Measurements from ENCODE around the gene FAM9C. TPM values are rescaled to one million over a fixed set of nuclear protein-coding genes. Genes with fewer than 3 reads are reported as not detected.
A peak's percentile ranks its signal among the peaks of the same experiment; 100 is the strongest.

The FAM9C gene
- total RNA-seq, 1 experiment from 2014 or later: not detected

GRCh38 chrX:13001097-13001496 is 43.3 kb downstream of the FAM9C start:
- ATAC-seq (peak; percentile 60; the same call in 1 of the 2 replicates), DNase-seq (ENCODE audit: low read depth, low spot score) (no peak)
- ChIA-PET POLR2A (no interaction called here), CTCF (interaction anchor here (0.6 kb wide), 1 partner anchor 30 kb away, joined by 7 read pairs; no protein-coding TSS in a partner anchor)
- H3K4me1 ChIP-seq (ENCODE audit: control insufficient read depth, insufficient read depth, low read length): peaks cover 7% of the 10 kb centered on the region
- intact Hi-C loops (cut with micrococcal nuclease; ENCODE audit: unreplicated experiment): no loop called here
- no peaks in the 10 kb centered on the region for H3K36me3 ChIP-seq (ENCODE audit: control insufficient read depth, insufficient read depth, low read length)
- peak overlapping the region; percentile 71 for H3K27ac ChIP-seq (ENCODE audit: low read length)
- BruUV-seq (replicated peaks): no TSS peak
- no peaks in the 10 kb centered on the region for H3K9me3 ChIP-seq (ENCODE audit: control insufficient read depth, insufficient read depth, low read depth, low read length)
- in situ Hi-C loops (cut with HindIII; ENCODE audit: low pct_unique_long_range_greater_than_20kb, low sequenced_read_pairs): no loop called here
- TF ChIP-seq POLR2AphosphoS5 (IDR thresholded peaks at IDR 0.05; ENCODE audit: low read depth, low read length) (no peak), REST (IDR thresholded peaks at IDR 0.05; ENCODE audit: insufficient read depth in 1 of 2, low read depth in 2 of 2, low read length in 1 of 2) (no peak), SIN3A (IDR thresholded peaks at IDR 0.05; ENCODE audit: borderline replicate concordance, insufficient read depth, low read depth, low read length) (no peak), TCF7L2 (IDR thresholded peaks at IDR 0.05; ENCODE audit: low read depth, low read length) (no peak), CTCF (IDR thresholded peaks at IDR 0.05) (no peak)
- no peak overlapping the region for H3K4me3 ChIP-seq (ENCODE audit: low read depth in 2 of 2, low read length in 2 of 2)
- no peaks in the 10 kb centered on the region for H3K27me3 ChIP-seq (ENCODE audit: control insufficient read depth, insufficient read depth, low read length)

- Histone ChIP-seq H3K36me3 (ENCODE audit: control insufficient read depth, insufficient read depth, low read length) (no peaks in the 10 kb centered on the region), H3K4me3 (ENCODE audit: low read depth in 2 of 2, low read length in 2 of 2) (no peak overlapping the region), H3K9me3 (ENCODE audit: control insufficient read depth, insufficient read depth, low read depth, low read length) (no peaks in the 10 kb centered on the region), H3K27ac (ENCODE audit: low read length) (peak overlapping the region; percentile 71), H3K27me3 (ENCODE audit: control insufficient read depth, insufficient read depth, low read length) (no peaks in the 10 kb centered on the region), H3K4me1 (ENCODE audit: control insufficient read depth, insufficient read depth, low read length) (peaks cover 7% of the 10 kb centered on the region)
- DNase-seq (ENCODE audit: low read depth, low spot score): no peak
- TF ChIP-seq POLR2AphosphoS5 (IDR thresholded peaks at IDR 0.05; ENCODE audit: low read depth, low read length): no peak
- no peak for TF ChIP-seq REST (IDR thresholded peaks at IDR 0.05; ENCODE audit: insufficient read depth in 1 of 2, low read depth in 2 of 2, low read length in 1 of 2)
- no peak for TF ChIP-seq TCF7L2 (IDR thresholded peaks at IDR 0.05; ENCODE audit: low read depth, low read length)
- no peak for TF ChIP-seq CTCF (IDR thresholded peaks at IDR 0.05)
- TF ChIP-seq SIN3A (IDR thresholded peaks at IDR 0.05; ENCODE audit: borderline replicate concordance, insufficient read depth, low read depth, low read length): no peak
- BruUV-seq (replicated peaks): no TSS peak
- CTCF ChIA-PET: interaction anchor here (0.6 kb wide), 1 partner anchor 29 kb away, joined by 7 read pairs; no protein-coding TSS in a partner anchor
- no peak for ATAC-seq
- POLR2A ChIA-PET: no interaction called here
- intact Hi-C loops (cut with micrococcal nuclease; ENCODE audit: unreplicated experiment) (no loop called here), in situ Hi-C loops (cut with HindIII; ENCODE audit: low pct_unique_long_range_greater_than_20kb, low sequenced_read_pairs) (no loop called here)
Measured at GRCh38 chrX:13000301-13000811, 44.1 kb downstream of the FAM9C start.
